ENCODE measurements around the gene MS4A10. TPM values are rescaled to one million over a fixed set of nuclear protein-coding genes. Genes with fewer than 3 reads are reported as not detected.

MS4A10 gene
- total and polyA plus RNA-seq, 2 of the 8 experiments (the other 6 are each of a cell fraction or from before 2014, with no cell fraction given): not detected

GRCh38 chr11:60769273-60769672, 15.9 kb upstream of the MS4A10 start (continued):
- TF ChIP-seq E2F6 (IDR thresholded peaks at IDR 0.05) (no peak), CBX8 (IDR thresholded peaks at IDR 0.05; ENCODE audit: borderline replicate concordance, low read depth, low read length) (no peak), EZH2 (IDR thresholded peaks at IDR 0.05; ENCODE audit: low read depth, low read length, severe bottlenecking) (no peak), TAF7 (optimal IDR thresholded peaks at IDR 0.05; ENCODE audit: borderline replicate concordance, low read depth, low read length) (no peak), TBP (IDR thresholded peaks at IDR 0.05; ENCODE audit: low read depth, low read length) (no peak), ZNF274 (IDR thresholded peaks at IDR 0.05; ENCODE audit: borderline replicate concordance, extremely low read depth, low read length) (no peak)

Data from H1 (cell line).